Measurements from ENCODE around the gene NAPA.

DNA sequence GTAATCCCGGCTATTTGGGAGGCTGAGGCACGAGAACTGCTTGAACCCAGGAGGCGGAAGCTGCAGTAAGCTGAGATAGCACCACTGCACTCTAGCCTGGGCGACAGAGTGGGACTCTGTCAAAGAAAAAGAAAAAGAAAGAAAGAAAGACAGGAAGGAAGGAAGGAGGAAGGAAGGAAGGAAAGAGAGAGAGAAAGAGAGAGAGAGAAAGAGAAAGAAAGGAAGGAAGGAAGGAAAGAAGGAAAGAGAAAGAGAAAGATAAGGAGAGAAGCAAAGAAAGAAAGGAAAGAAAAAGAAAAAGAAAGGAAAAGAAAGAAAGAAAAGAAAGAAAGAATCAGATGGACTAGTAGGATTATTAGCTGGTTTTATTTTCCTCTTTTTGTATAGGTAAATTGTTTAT, 35.3 kb upstream of the NAPA start:
- TF ChIP-seq, protein P1, sequence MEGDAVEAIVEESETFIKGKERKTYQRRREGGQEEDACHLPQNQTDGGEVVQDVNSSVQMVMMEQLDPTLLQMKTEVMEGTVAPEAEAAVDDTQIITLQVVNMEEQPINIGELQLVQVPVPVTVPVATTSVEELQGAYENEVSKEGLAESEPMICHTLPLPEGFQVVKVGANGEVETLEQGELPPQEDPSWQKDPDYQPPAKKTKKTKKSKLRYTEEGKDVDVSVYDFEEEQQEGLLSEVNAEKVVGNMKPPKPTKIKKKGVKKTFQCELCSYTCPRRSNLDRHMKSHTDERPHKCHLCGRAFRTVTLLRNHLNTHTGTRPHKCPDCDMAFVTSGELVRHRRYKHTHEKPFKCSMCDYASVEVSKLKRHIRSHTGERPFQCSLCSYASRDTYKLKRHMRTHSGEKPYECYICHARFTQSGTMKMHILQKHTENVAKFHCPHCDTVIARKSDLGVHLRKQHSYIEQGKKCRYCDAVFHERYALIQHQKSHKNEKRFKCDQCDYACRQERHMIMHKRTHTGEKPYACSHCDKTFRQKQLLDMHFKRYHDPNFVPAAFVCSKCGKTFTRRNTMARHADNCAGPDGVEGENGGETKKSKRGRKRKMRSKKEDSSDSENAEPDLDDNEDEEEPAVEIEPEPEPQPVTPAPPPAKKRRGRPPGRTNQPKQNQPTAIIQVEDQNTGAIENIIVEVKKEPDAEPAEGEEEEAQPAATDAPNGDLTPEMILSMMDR (IDR thresholded peaks at IDR 0.05), result no peak
- no peak for TF ChIP-seq POLR2A (IDR thresholded peaks at IDR 0.05)

Measured in testis (tissue), 2 donors.